ENCODE data around the gene EPHA3.

DNA sequence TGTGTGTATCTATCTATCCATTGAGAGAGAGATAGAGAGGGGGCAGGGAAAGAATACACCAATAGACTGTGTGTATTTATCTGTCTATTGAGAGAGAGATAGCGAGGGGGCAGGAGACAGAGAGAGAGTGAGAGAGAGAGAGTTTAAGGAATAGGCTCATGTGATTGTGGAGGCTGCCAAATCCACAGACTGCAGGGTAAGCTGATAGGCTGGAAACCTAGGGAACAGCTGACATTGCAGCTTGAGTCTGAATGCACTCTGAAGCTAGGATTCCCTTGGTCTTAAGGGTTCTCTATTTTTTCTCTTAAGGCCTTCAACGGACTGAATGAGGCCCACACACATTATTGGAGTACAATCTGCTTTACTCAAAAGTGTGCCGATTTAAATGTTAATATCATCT lies 255.8 kb downstream of the EPHA3 start:
- TF ChIP-seq, protein P1, sequence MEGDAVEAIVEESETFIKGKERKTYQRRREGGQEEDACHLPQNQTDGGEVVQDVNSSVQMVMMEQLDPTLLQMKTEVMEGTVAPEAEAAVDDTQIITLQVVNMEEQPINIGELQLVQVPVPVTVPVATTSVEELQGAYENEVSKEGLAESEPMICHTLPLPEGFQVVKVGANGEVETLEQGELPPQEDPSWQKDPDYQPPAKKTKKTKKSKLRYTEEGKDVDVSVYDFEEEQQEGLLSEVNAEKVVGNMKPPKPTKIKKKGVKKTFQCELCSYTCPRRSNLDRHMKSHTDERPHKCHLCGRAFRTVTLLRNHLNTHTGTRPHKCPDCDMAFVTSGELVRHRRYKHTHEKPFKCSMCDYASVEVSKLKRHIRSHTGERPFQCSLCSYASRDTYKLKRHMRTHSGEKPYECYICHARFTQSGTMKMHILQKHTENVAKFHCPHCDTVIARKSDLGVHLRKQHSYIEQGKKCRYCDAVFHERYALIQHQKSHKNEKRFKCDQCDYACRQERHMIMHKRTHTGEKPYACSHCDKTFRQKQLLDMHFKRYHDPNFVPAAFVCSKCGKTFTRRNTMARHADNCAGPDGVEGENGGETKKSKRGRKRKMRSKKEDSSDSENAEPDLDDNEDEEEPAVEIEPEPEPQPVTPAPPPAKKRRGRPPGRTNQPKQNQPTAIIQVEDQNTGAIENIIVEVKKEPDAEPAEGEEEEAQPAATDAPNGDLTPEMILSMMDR (IDR thresholded peaks at IDR 0.05): no peak
- no peak for TF ChIP-seq POLR2A (IDR thresholded peaks at IDR 0.05)

Data from body of pancreas (tissue), 4 donors.